K562 (cell line): ENCODE measurements around the gene CAMK1D. TPM values are rescaled to one million over a fixed set of nuclear protein-coding genes. Genes with fewer than 3 reads are reported as not detected.

Source experiments
- ARID2 ChIP-seq: fragments of 450-650 bp; IDR thresholded peaks from 2 replicates; pipeline ENCODE4 v1.6.1; 2017; ENCODE audit warnings: antibody characterized with exemption, mild to moderate bottlenecking
- ETV5 ChIP-seq: sonication (generic); formaldehyde crosslinking; IDR thresholded peaks from 2 replicates; pipeline ENCODE4 v1.4.0; 2020; ENCODE audit warnings: low read depth, mild to moderate bottlenecking, missing genetic modification reagents
- KLF10 ChIP-seq: fragments of 250-450 bp; sonication (Bioruptor Pico); IDR thresholded peaks from 2 replicates; pipeline ENCODE4 v1.6.1; 2021; ENCODE audit warnings: matching md5 sums
- MYBL2 ChIP-seq, 2 experiments: fragments of 450-650 bp in 1 of 2; sonication (generic) in 1 of 2; formaldehyde crosslinking in 1 of 2; IDR thresholded peaks; 2 replicates each; pipeline versions ENCODE4 v1.6.1 to v1.8.1; 2017 to 2022; ENCODE audit warnings: borderline replicate concordance in 1 of 2, inconsistent platforms in 1 of 2, low read depth in 1 of 2, mild to moderate bottlenecking in 1 of 2, missing genetic modification reagents in 1 of 2, moderate library complexity in 1 of 2
- NONO ChIP-seq, 2 experiments: fragments of 200-400 bp in 1 of 2; fragments of 450-650 bp in 1 of 2; formaldehyde crosslinking in 1 of 2; IDR thresholded peaks; 2 replicates each; pipeline ENCODE4 v1.6.1; 2017; ENCODE audit warnings: low read depth in 2 of 2, mild to moderate bottlenecking in 2 of 2, moderate library complexity in 2 of 2, low read length in 1 of 2
- NR2C2 ChIP-seq, 2 experiments: fragments of 200-800 bp in 1 of 2; sonication (Bioruptor generic) in 1 of 2; sonication (generic) in 1 of 2; formaldehyde crosslinking in 1 of 2; IDR thresholded peaks; 2 replicates each; pipeline versions ENCODE4 v1.6.1 to v1.8.0; 2016 to 2022; ENCODE audit warnings: mild to moderate bottlenecking in 1 of 2, missing compliant biosample characterization in 1 of 2, missing genetic modification characterization in 1 of 2, missing genetic modification reagents in 1 of 2
- SMARCB1 ChIP-seq: IDR thresholded peaks from 2 replicates; pipeline ENCODE4 v1.6.1; 2011; ENCODE audit warnings: improper control_type of control experiment, low read depth; ENCODE audit not compliant: insufficient read length
- SMC3 ChIP-seq: conservative IDR thresholded peaks from 2 replicates; pipeline ENCODE4 v1.6.1; 2011; ENCODE audit warnings: low read depth, low read length, improper control_type of control experiment; ENCODE audit not compliant: insufficient read depth
- SREBF1 ChIP-seq: fragments of 150-350 bp; IDR thresholded peaks from 2 replicates; pipeline ENCODE4 v1.6.1; 2014; ENCODE audit warnings: antibody characterized with exemption, low read depth, low read length, borderline replicate concordance
- ZNF143 ChIP-seq: sonication (generic); formaldehyde crosslinking; IDR thresholded peaks from 2 replicates; pipeline ENCODE4 v1.9.0; 2022; ENCODE audit warnings: mild to moderate bottlenecking, missing genetic modification reagents
- ZNF57 ChIP-seq: fragments of 450-650 bp; formaldehyde crosslinking; IDR thresholded peaks from 2 replicates; pipeline ENCODE4 v1.4.0; 2020; ENCODE audit warnings: mild to moderate bottlenecking, moderate library complexity
- polyA plus RNA-seq, 8 experiments: library from polyadenylated mRNA; depleted of rRNA in 4 of 8; stranded (reverse) in 5 of 8; unstranded in 3 of 8; fragments of >200 nt; fragmentation: Nextera tagmentation in 2 of 8; fragmentation: Illumina TruSeq in 1 of 8; extraction: Ambion mirVana in 2 of 8; extraction: Trizol in 1 of 8; gene quantifications; 2 replicates each; pipeline versions ENCODE4 v1.2.1 to v1.2.3, GENCODE V29; 2011 to 2014; ENCODE audit warnings: inconsistent platforms in 1 of 8, missing spikeins in 1 of 8
- total RNA-seq, 7 experiments: library from RNA; depleted of rRNA in 6 of 7; stranded (reverse); fragments of >200 nt in 6 of 7; fragmentation: Illumina TruSeq in 2 of 7; extraction: Trizol in 2 of 7; gene quantifications; 2 replicates each; pipeline versions ENCODE4 v1.2.1 to v1.2.3, GENCODE V29; 2011 to 2021; ENCODE audit warnings: low replicate concordance in 1 of 7
- TF ChIP-seq, protein P1 (sequence below): fragments of 450-650 bp; formaldehyde crosslinking; IDR thresholded peaks from 2 replicates; pipeline ENCODE4 v1.4.0; 2022; ENCODE audit warnings: missing genetic modification characterization
- TF ChIP-seq, protein P2 (sequence below): fragments of 250-450 bp; sonication (Bioruptor Pico); IDR thresholded peaks from 2 replicates; pipeline ENCODE4 v1.8.0; 2021; ENCODE audit warnings: moderate library complexity, mild to moderate bottlenecking, inconsistent platforms
- TF ChIP-seq, protein P3 (sequence below): fragments of 450-650 bp; IDR thresholded peaks from 2 replicates; pipeline ENCODE4 v1.6.1; 2016; ENCODE audit warnings: borderline replicate concordance
- TF ChIP-seq, protein P4 (sequence below): fragments of 450-650 bp; conservative IDR thresholded peaks from 2 replicates; pipeline ENCODE4 v1.6.1; 2016; ENCODE audit warnings: missing genetic modification characterization, low read depth, mild to moderate bottlenecking, control low read depth, missing compliant biosample characterization

CAMK1D gene
- total and polyA plus RNA-seq, 9 of the 15 experiments (the other 6 are each of a cell fraction or from before 2014, with no cell fraction given), result 0.12 to 0.24 (median 0.20) TPM; not detected in 5

DNA sequence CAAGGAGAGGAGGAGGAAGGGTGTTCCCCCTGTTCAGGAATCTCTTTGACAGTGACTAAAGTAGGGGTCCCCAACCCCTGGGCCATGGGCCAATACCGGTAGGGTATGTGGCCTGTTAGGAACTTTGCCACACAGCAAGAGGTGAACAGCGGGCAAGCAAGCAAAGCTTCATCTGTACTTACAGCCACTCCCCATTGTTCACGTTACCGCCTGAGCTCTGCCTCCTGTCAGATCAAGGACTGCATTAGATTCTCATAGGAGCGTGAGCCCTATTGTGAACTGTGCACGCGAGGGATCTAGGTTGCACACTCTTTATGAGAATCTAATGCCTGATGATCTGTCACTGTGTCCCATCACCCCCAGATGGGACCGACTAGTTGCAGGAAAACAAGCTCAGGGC is 201.6 kb downstream of the CAMK1D start (continued):
- TF ChIP-seq SMARCB1 (no peak), ZNF57 (CRISPR knock-in tag) (no peak), SREBF1 (no peak), NONO (IDR thresholded peaks at IDR 0.05; ENCODE audit: low read depth in 2 of 2, low read length in 1 of 2) (no peak), ETV5 (CRISPR knock-in tag) (no peak), SMC3 (no peak), ARID2 (no peak), NR2C2 (CRISPR knock-in tag; IDR thresholded peaks at IDR 0.05) (no peak), NR2C2 (tag; IDR thresholded peaks at IDR 0.05) (no peak), MYBL2 (IDR thresholded peaks at IDR 0.05; ENCODE audit: low read depth) (no peak), MYBL2 (CRISPR knock-in tag; IDR thresholded peaks at IDR 0.05; ENCODE audit: borderline replicate concordance) (no peak), ZNF143 (CRISPR knock-in tag) (no peak), KLF10 (CRISPR knock-in tag) (no peak)
- TF ChIP-seq, protein P1, sequence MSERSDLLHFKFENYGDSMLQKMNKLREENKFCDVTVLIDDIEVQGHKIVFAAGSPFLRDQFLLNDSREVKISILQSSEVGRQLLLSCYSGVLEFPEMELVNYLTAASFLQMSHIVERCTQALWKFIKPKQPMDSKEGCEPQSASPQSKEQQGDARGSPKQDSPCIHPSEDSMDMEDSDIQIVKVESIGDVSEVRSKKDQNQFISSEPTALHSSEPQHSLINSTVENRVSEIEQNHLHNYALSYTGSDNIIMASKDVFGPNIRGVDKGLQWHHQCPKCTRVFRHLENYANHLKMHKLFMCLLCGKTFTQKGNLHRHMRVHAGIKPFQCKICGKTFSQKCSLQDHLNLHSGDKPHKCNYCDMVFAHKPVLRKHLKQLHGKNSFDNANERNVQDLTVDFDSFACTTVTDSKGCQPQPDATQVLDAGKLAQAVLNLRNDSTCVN (CRISPR knock-in tag), result no peak
- TF ChIP-seq, protein P2, sequence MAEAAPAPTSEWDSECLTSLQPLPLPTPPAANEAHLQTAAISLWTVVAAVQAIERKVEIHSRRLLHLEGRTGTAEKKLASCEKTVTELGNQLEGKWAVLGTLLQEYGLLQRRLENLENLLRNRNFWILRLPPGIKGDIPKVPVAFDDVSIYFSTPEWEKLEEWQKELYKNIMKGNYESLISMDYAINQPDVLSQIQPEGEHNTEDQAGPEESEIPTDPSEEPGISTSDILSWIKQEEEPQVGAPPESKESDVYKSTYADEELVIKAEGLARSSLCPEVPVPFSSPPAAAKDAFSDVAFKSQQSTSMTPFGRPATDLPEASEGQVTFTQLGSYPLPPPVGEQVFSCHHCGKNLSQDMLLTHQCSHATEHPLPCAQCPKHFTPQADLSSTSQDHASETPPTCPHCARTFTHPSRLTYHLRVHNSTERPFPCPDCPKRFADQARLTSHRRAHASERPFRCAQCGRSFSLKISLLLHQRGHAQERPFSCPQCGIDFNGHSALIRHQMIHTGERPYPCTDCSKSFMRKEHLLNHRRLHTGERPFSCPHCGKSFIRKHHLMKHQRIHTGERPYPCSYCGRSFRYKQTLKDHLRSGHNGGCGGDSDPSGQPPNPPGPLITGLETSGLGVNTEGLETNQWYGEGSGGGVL (CRISPR knock-in tag), result no peak
- TF ChIP-seq, protein P3, sequence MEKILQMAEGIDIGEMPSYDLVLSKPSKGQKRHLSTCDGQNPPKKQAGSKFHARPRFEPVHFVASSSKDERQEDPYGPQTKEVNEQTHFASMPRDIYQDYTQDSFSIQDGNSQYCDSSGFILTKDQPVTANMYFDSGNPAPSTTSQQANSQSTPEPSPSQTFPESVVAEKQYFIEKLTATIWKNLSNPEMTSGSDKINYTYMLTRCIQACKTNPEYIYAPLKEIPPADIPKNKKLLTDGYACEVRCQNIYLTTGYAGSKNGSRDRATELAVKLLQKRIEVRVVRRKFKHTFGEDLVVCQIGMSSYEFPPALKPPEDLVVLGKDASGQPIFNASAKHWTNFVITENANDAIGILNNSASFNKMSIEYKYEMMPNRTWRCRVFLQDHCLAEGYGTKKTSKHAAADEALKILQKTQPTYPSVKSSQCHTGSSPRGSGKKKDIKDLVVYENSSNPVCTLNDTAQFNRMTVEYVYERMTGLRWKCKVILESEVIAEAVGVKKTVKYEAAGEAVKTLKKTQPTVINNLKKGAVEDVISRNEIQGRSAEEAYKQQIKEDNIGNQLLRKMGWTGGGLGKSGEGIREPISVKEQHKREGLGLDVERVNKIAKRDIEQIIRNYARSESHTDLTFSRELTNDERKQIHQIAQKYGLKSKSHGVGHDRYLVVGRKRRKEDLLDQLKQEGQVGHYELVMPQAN, result no peak
- TF ChIP-seq, protein P4, sequence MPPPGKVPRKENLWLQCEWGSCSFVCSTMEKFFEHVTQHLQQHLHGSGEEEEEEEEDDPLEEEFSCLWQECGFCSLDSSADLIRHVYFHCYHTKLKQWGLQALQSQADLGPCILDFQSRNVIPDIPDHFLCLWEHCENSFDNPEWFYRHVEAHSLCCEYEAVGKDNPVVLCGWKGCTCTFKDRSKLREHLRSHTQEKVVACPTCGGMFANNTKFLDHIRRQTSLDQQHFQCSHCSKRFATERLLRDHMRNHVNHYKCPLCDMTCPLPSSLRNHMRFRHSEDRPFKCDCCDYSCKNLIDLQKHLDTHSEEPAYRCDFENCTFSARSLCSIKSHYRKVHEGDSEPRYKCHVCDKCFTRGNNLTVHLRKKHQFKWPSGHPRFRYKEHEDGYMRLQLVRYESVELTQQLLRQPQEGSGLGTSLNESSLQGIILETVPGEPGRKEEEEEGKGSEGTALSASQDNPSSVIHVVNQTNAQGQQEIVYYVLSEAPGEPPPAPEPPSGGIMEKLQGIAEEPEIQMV (tag), result no peak
